Bronchial epithelial cell (primary cell): ENCODE measurements around the gene LYST. TPM values are rescaled to one million over a fixed set of nuclear protein-coding genes. Genes with fewer than 3 reads are reported as not detected.
A peak's percentile ranks its signal among the peaks of the same experiment; 100 is the strongest.

Experiments used
- DNase-seq: peaks from one replicate; pipeline ENCODE4 v3.0.0-alpha.2; 2010; ENCODE audit warnings: low read depth
- FAIRE-seq: peaks from 2 replicates; lab custom pipeline; 2011; peaks lifted over from hg19 to GRCh38; lab: Jason Lieb, UNC
- H3K27me3 ChIP-seq: 2 replicates; pipeline ENCODE4 v1.5.1; 2011; ENCODE audit warnings: low read length; ENCODE audit not compliant: control insufficient read depth, insufficient read depth
- H3K36me3 ChIP-seq: 2 replicates; pipeline ENCODE4 v1.5.1; 2011; ENCODE audit warnings: low read length; ENCODE audit not compliant: control insufficient read depth, insufficient read depth
- H3K4me3 ChIP-seq: 2 replicates; pipeline ENCODE4 v1.5.1; 2011; ENCODE audit warnings: mild to moderate bottlenecking, low read depth, low read length, control low read depth
- total RNA-seq: library from RNA; depleted of rRNA; stranded (reverse); fragments of >200 nt; gene quantifications from 2 replicates; pipeline ENCODE4 v1.2.1, GENCODE V29; 2014
- TF ChIP-seq, protein P1 (sequence below): IDR thresholded peaks from 2 replicates; pipeline ENCODE4 v1.5.1; 2011; ENCODE audit warnings: mild to moderate bottlenecking, moderate library complexity, low read length, control low read depth, inconsistent platforms; ENCODE audit not compliant: insufficient read depth, severe bottlenecking

LYST gene
- total RNA-seq, 1 donor from 2014 or later = 14.0 TPM

- H3K36me3 ChIP-seq = no peaks in the 10 kb centered on the region
- TF ChIP-seq, protein P1, sequence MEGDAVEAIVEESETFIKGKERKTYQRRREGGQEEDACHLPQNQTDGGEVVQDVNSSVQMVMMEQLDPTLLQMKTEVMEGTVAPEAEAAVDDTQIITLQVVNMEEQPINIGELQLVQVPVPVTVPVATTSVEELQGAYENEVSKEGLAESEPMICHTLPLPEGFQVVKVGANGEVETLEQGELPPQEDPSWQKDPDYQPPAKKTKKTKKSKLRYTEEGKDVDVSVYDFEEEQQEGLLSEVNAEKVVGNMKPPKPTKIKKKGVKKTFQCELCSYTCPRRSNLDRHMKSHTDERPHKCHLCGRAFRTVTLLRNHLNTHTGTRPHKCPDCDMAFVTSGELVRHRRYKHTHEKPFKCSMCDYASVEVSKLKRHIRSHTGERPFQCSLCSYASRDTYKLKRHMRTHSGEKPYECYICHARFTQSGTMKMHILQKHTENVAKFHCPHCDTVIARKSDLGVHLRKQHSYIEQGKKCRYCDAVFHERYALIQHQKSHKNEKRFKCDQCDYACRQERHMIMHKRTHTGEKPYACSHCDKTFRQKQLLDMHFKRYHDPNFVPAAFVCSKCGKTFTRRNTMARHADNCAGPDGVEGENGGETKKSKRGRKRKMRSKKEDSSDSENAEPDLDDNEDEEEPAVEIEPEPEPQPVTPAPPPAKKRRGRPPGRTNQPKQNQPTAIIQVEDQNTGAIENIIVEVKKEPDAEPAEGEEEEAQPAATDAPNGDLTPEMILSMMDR = no peak
- H3K27me3 ChIP-seq = no peaks in the 10 kb centered on the region
- H3K4me3 ChIP-seq = no peak overlapping the region
- FAIRE-seq (no peak), DNase-seq (peak; percentile 29)
Observed at GRCh38 chr1:235901461-235901860, 34.8 kb upstream of the LYST start.

- H3K36me3 ChIP-seq = no peaks in the 10 kb centered on the region
- H3K27me3 ChIP-seq = no peaks in the 10 kb centered on the region
- FAIRE-seq (no peak), DNase-seq (no peak)
- no peak overlapping the region for H3K4me3 ChIP-seq
- TF ChIP-seq, protein P1 = no peak
Observed at GRCh38 chr1:235898126-235898525, 31.4 kb upstream of the LYST start.

DNA sequence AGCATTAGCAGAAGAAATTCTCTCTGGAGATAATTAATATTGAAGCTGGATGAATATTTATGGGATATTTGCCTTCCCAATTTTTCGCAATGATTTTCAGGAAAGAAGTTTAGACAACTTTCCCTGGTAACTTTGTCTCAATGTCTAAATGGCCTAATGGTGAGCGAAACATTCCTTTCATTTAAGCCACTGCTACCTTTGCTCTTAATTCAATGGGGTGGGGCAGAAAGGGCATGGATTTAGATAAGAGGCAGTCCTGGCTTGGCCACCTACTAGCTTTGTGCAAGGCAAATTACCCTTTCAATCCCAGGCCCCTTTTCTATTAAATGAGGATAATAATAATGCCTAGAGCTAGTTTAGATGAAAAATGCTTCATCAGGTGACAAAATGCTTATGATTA, 27.1 kb upstream of the LYST start:
- DNase-seq (no peak), FAIRE-seq (no peak)
- TF ChIP-seq, protein P1 = no peak

DNA sequence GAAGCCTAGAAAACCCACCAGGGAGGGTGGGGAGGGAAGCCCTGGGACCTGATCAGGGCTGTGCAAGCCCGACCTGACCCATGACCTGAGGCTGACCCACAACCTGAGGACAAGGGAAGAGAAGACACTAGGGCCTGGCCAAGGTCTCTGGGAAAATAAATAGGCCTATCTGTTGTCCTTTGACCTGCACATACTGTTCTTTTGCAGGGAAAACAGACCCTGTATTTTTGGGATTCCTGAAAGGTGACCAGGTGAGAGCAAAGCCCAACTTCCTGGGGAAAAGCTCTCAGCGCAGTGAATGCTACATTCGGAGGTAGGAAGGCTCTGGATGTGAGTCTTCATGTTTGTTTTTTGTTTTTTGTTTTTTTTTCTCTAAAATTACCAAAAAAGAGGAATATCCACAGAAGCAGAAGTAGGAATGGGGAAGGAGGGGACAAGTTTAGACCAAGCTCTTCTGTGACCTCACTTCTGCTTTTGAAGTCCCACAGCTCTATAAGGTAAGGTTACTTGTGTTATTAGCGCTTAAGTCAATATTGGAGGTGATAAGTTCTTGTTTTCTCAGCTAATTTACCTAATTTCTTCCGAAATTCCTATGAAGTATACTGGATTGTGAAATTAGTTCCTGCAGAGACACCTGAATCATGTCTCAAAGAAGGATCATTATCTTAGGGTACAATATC, 26.2 kb upstream of the LYST start:
- H3K4me3 ChIP-seq = no peak overlapping the region
- TF ChIP-seq, protein P1 = no peak
- DNase-seq (no peak), FAIRE-seq (no peak)
- no peaks in the 10 kb centered on the region for H3K27me3 ChIP-seq
- no peaks in the 10 kb centered on the region for H3K36me3 ChIP-seq

More for the DNA sequence above, 27.1 kb upstream of the LYST start:
- Histone ChIP-seq H3K36me3 (no peaks in the 10 kb centered on the region), H3K27me3 (no peaks in the 10 kb centered on the region), H3K4me3 (no peak overlapping the region)

DNA sequence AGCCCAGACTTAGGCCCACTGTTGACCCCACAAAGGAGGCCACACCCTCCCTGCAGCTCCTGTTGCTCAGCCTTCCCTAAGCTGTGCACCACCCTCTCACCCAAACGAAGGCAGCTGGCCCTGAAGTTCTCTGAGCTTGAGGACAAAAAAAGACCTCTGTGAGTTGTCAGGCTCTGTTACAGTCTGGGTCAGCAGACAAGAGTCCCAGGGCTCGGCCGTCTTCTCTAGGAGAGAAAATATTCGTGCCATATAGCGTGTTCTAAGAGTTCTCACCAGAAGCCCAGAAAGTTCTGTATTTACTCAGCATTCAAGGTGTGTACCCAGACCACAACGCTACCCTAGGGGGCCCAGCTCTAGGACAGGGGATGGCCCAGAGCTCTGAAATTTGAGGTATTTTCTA, 25.5 kb upstream of the LYST start:
- FAIRE-seq = no peak
- TF ChIP-seq, protein P1 = no peak

More for the DNA sequence above, 25.5 kb upstream of the LYST start:
- no peak for DNase-seq
- Histone ChIP-seq H3K36me3 (no peaks in the 10 kb centered on the region), H3K4me3 (no peak overlapping the region), H3K27me3 (no peaks in the 10 kb centered on the region)
